Trophoblast cell (in vitro differentiated cells and primary cell): ENCODE results near the gene ENTHD1.

Experiments
- DNase-seq, 2 donors: peaks; one replicate each; pipeline ENCODE4 v3.0.0-alpha.2; 2016
- H2AFZ ChIP-seq: 2 replicates; pipeline ENCODE4 v1.6.1; 2013; ENCODE audit warnings: low read length, moderate library complexity, mild to moderate bottlenecking; ENCODE audit not compliant: insufficient read depth, poor library complexity
- H2AK5ac ChIP-seq: 2 replicates; pipeline ENCODE4 v1.6.1; 2013; ENCODE audit warnings: mild to moderate bottlenecking, low read length
- H2BK120ac ChIP-seq: 2 replicates; pipeline ENCODE4 v1.6.1; 2013; ENCODE audit warnings: low read length, mild to moderate bottlenecking, moderate library complexity; ENCODE audit not compliant: insufficient read depth, poor library complexity
- H2BK12ac ChIP-seq: 2 replicates; pipeline ENCODE4 v1.6.1; 2013; ENCODE audit warnings: mild to moderate bottlenecking, low read length, moderate library complexity
- H2BK5ac ChIP-seq: 2 replicates; pipeline ENCODE4 v1.6.1; 2013; ENCODE audit warnings: low read length, low read depth, moderate library complexity, mild to moderate bottlenecking; ENCODE audit not compliant: poor library complexity
- H3K14ac ChIP-seq: 2 replicates; pipeline ENCODE4 v1.6.1; 2013; ENCODE audit warnings: mild to moderate bottlenecking, low read length
- H3K18ac ChIP-seq: 2 replicates; pipeline ENCODE4 v1.6.1; 2013; ENCODE audit warnings: mild to moderate bottlenecking, low read length
- H3K23ac ChIP-seq: 2 replicates; pipeline ENCODE4 v1.6.1; 2013; ENCODE audit warnings: low read length
- H3K27ac ChIP-seq: 2 replicates; pipeline ENCODE4 v1.5.1; 2013; ENCODE audit warnings: low read depth, mild to moderate bottlenecking, inconsistent platforms, low read length, moderate library complexity
- H3K27me3 ChIP-seq: 2 replicates; pipeline ENCODE4 v1.6.1; 2013; ENCODE audit warnings: inconsistent platforms, mild to moderate bottlenecking, low read length, moderate library complexity; ENCODE audit not compliant: insufficient read depth
- H3K36me3 ChIP-seq, 2 experiments: 1 replicate in 1 of 2; 2 replicates in 1 of 2; pipeline ENCODE4 v1.6.1; 2013; ENCODE audit warnings: low read length in 2 of 2, mild to moderate bottlenecking in 2 of 2, moderate library complexity in 1 of 2; ENCODE audit not compliant: insufficient read depth in 2 of 2, control insufficient read depth in 1 of 2
- H3K4ac ChIP-seq: 2 replicates; pipeline ENCODE4 v1.6.1; 2013; ENCODE audit warnings: low read depth, mild to moderate bottlenecking, low read length, moderate library complexity
- H3K4me1 ChIP-seq, 2 experiments: 1 replicate in 1 of 2; 2 replicates in 1 of 2; pipeline ENCODE4 v1.6.1; 2013; ENCODE audit warnings: low read length in 2 of 2, mild to moderate bottlenecking in 2 of 2, moderate library complexity in 1 of 2; ENCODE audit not compliant: insufficient read depth in 2 of 2, control insufficient read depth in 1 of 2
- H3K4me2 ChIP-seq: 2 replicates; pipeline ENCODE4 v1.6.1; 2013; ENCODE audit warnings: inconsistent platforms, mild to moderate bottlenecking, low read length, moderate library complexity
- H3K4me3 ChIP-seq: 2 replicates; pipeline ENCODE4 v1.5.1; 2013; ENCODE audit warnings: mild to moderate bottlenecking, low read depth, low read length, inconsistent platforms
- H3K79me1 ChIP-seq: one replicate; pipeline ENCODE4 v1.6.1; 2013; ENCODE audit warnings: low read length
- H3K79me2 ChIP-seq: 2 replicates; pipeline ENCODE4 v1.6.1; 2013; ENCODE audit warnings: low read length, mild to moderate bottlenecking; ENCODE audit not compliant: control insufficient read depth, insufficient read depth, poor library complexity
- H3K9ac ChIP-seq: 2 replicates; pipeline ENCODE4 v1.6.1; 2013; ENCODE audit warnings: mild to moderate bottlenecking, low read length
- H3K9me3 ChIP-seq: 2 replicates; pipeline ENCODE4 v1.6.1; 2013; ENCODE audit warnings: low read depth, mild to moderate bottlenecking, control low read depth, inconsistent platforms, low read length; ENCODE audit not compliant: insufficient read depth
- H4K12ac ChIP-seq: 2 replicates; pipeline ENCODE4 v1.6.1; 2013; ENCODE audit warnings: low read depth, mild to moderate bottlenecking, low read length, moderate library complexity
- H4K8ac ChIP-seq: 2 replicates; pipeline ENCODE4 v1.6.1; 2013; ENCODE audit warnings: low read depth, mild to moderate bottlenecking, low read length, moderate library complexity
- H4K91ac ChIP-seq: one replicate; pipeline ENCODE4 v1.6.1; 2013; ENCODE audit warnings: low read depth, mild to moderate bottlenecking, low read length, moderate library complexity
- WGBS: extraction: QIAGEN DNeasy Blood & Tissue Kit; methylation state at CpG from one replicate; pipeline ENCODE4 v1.1.7; 2013; ENCODE audit warnings: missing lambda C conversion rate; ENCODE audit not compliant: insufficient read length, insufficient coverage; ENCODE audit errors: extremely low coverage; 5-methylcytosine and 5-hydroxymethylcytosine counted together

The ENTHD1 gene

DNA sequence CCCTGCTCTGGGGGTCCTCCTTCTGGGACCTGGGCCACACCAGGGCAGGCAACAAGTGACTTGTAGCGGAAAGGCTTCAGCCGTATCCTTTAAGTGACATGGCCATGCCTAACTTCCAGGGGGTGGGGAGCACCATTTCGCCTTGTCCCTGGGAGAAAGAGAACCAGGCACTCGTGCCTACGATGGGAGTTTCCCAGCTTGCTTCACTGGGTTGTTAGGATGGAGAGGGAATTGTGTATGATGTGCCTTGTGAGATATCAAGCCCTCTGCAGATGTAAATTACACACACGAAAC lies 171.6 kb downstream of the ENTHD1 start:
- H2BK5ac ChIP-seq = no peak overlapping the region
- no CpG with 5 or more reads among the region's 6 CpGs for WGBS

DNA sequence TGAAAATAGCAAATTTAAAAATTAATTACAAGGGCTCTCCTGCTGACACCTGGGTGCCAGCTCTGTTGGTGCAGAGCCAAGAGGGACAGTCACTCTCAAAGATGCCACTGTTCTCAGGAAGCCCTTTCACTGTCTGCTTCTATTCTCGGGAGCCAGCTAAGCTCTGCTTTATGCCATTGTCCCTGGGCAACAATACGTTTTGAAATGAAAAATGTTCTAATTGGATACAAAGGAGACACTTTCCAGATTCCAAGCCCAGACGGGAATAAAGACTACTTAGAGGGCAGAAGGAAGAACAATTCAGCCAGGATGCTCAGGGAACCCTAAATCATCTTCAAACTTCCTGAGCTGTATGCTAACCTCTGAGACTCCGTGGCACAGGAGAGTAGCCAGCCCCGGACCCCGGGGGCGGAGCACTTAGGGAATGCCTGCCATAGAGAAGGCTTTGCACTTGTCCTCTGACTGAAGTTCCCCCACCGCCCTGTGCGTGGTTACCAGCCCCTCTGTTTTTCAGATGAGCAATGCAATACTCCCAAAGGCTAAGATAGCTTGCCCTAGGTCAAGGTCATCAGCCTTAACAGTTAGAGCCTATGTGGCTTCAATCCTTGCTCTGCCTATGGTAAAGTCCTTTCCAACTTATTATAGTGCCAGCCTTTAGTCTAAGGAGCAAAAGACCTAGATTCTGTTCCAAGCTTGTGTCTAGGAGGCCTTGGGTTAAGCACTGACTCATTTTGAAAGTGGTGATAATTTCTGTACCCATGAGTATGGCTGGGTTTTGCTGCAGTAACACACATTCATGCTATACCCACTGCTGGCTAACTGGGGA lies 172.1 kb downstream of the ENTHD1 start:
- WGBS = no CpG with 5 or more reads among the region's 9 CpGs
- H2AFZ ChIP-seq = no peak overlapping the region
- no peak overlapping the region for H3K18ac ChIP-seq
- no peak for DNase-seq
- no peak overlapping the region for H2AK5ac ChIP-seq
- H2BK120ac ChIP-seq = no peak overlapping the region
- H3K4me1 ChIP-seq = no peaks in the 10 kb centered on the region
- no peak overlapping the region for H4K12ac ChIP-seq
- H3K4ac ChIP-seq = no peak overlapping the region
- H3K79me2 ChIP-seq = no peaks in the 10 kb centered on the region
- no peaks in the 10 kb centered on the region for H3K9me3 ChIP-seq
- H3K27ac ChIP-seq = no peak overlapping the region
- H3K4me3 ChIP-seq = no peak overlapping the region
- H3K27me3 ChIP-seq = no peaks in the 10 kb centered on the region
- H2BK5ac ChIP-seq = no peak overlapping the region
- no peaks in the 10 kb centered on the region for H3K79me1 ChIP-seq
- no peak overlapping the region for H3K14ac ChIP-seq
- no peaks in the 10 kb centered on the region for H3K36me3 ChIP-seq
- no peak overlapping the region for H4K91ac ChIP-seq
- no peak overlapping the region for H3K4me2 ChIP-seq
- H3K9ac ChIP-seq = no peak overlapping the region
- H2BK12ac ChIP-seq = no peak overlapping the region
- no peak overlapping the region for H4K8ac ChIP-seq
- H3K23ac ChIP-seq = no peak overlapping the region

More for the DNA sequence above, 171.6 kb downstream of the ENTHD1 start:
- Histone ChIP-seq H3K4ac (no peak overlapping the region), H3K23ac (no peak overlapping the region), H4K12ac (no peak overlapping the region), H4K8ac (no peak overlapping the region), H3K36me3 (no peaks in the 10 kb centered on the region), H2AK5ac (no peak overlapping the region), H3K4me3 (no peak overlapping the region), H3K9me3 (no peaks in the 10 kb centered on the region), H3K4me2 (no peak overlapping the region), H2BK12ac (no peak overlapping the region), H3K4me1 (no peaks in the 10 kb centered on the region), H3K14ac (no peak overlapping the region), H3K27ac (no peak overlapping the region), H3K27me3 (no peaks in the 10 kb centered on the region), H3K9ac (no peak overlapping the region), H3K79me1 (no peaks in the 10 kb centered on the region), H3K18ac (no peak overlapping the region), H3K79me2 (no peaks in the 10 kb centered on the region), H2AFZ (no peak overlapping the region), H4K91ac (no peak overlapping the region), H2BK120ac (no peak overlapping the region)
- DNase-seq = no peak

DNA sequence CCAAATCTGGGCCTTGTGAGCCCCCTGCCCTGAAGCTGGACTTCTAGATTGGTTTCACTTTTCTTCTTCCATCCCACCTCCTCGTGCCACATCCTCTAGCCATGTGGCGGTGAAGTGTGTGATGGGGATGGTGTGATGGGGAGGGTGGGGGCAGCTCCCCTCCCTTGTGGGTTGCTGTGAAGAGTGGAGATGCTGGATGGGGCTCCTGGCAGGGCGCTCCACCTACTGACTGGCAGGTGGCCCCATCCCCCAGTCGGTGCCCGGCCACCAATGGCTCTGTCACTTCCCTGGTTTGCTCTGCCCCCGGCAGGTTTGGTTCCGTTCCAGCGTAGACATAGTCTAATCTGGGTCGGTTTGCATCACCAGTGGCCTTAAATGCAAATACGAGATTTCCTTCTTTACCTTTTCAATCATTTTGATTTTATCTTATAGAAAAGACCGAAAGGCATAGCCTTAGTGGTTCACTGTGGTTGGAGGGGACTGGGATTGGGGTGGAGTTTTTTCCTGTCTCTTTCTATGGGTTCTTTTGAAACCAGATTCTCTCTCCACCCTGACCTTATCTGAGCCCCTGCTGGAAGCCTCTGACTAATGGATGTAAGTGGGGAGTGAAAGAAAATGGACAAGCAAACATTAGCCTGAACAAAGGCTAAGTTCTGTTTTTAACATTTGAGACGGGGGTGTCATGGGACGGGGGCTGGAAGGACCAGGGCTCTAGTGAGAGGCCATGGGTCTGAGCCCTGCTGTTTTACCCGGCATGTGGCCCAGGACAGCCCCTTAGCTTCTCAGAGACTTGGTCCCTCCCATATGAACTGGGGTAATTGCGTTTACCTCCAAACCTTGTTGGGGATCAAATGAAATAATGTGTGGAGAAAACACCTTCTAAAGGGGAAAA lies 173.8 kb downstream of the ENTHD1 start:
- Histone ChIP-seq H3K27me3 (no peaks in the 10 kb centered on the region), H3K36me3 (no peaks in the 10 kb centered on the region), H3K4me2 (no peak overlapping the region), H4K12ac (no peak overlapping the region), H3K9me3 (no peaks in the 10 kb centered on the region), H2BK120ac (no peak overlapping the region), H3K18ac (no peak overlapping the region), H3K4ac (no peak overlapping the region), H3K27ac (no peak overlapping the region), H3K23ac (no peak overlapping the region), H3K79me1 (no peaks in the 10 kb centered on the region), H3K9ac (no peak overlapping the region), H2AFZ (no peak overlapping the region), H2AK5ac (no peak overlapping the region), H3K14ac (no peak overlapping the region), H2BK5ac (no peak overlapping the region), H4K8ac (no peak overlapping the region), H3K4me3 (no peak overlapping the region), H4K91ac (no peak overlapping the region), H3K79me2 (no peaks in the 10 kb centered on the region), H3K4me1 (no peaks in the 10 kb centered on the region), H2BK12ac (no peak overlapping the region)
- DNase-seq = no peak
- no CpG with 5 or more reads among the region's 15 CpGs for WGBS

DNA sequence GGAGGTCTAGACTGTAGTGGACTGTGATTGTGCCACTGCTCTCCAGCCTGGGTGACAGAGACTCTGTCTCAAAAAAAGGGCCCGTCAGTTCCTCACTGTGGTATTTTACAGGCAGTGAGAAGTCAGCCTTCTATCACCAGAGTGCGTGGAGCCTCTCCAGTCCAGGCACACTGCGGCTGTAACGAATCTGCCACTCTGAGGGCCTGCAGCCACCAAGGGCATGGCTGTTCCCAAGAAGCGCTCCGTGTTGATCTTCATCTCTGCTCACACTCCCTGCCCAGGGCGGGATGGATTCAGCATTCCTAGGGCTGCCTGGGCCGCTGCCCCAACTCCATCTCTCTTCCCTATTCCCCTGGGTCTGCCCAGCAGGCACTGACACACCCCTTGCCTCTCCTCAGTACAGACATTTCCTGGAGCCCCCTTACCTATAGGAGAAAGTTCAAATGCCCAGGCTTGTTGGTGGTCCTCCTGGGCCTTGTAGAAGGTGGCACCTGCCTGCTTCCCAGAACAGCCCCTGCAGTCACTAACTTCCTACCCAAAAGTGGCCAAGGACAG lies 174.6 kb downstream of the ENTHD1 start:
- Histone ChIP-seq H3K4me2 (no peak overlapping the region), H3K36me3 (no peaks in the 10 kb centered on the region), H3K27ac (no peak overlapping the region), H3K14ac (no peak overlapping the region), H4K91ac (no peak overlapping the region), H3K18ac (no peak overlapping the region), H3K9me3 (no peaks in the 10 kb centered on the region), H3K4me3 (no peak overlapping the region), H3K27me3 (no peaks in the 10 kb centered on the region), H3K9ac (no peak overlapping the region), H3K79me1 (no peaks in the 10 kb centered on the region), H3K79me2 (no peaks in the 10 kb centered on the region), H2BK5ac (no peak overlapping the region), H2BK120ac (no peak overlapping the region), H4K12ac (no peak overlapping the region), H2AK5ac (no peak overlapping the region), H3K23ac (no peak overlapping the region), H2AFZ (no peak overlapping the region), H3K4me1 (no peaks in the 10 kb centered on the region), H3K4ac (no peak overlapping the region), H4K8ac (no peak overlapping the region), H2BK12ac (no peak overlapping the region)
- DNase-seq = no peak
- WGBS = no CpG with 5 or more reads among the region's 8 CpGs
